ENCODE results near the gene NAP1L3.

Gene NAP1L3

DNA sequence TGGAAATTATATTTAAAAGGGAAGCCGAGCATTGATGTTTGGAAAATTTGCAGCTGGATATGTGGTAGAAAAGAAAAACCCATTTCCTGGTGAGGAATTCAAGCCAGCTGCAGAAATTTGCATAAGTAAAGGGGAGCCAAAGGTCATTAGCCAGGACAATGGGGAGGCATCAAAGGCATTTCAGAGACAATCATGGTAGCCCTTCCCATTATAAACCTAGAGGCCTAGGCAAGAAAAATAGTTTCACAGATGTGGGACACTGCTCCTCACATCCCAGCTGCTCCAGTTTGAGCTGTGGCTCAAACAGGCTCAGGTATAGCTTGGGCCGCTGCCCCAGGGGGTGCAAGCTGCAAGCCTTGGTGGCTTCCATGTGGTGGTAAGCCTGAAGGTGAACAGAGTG lies 35.8 kb downstream of the NAP1L3 start:
- TF ChIP-seq, protein P1, sequence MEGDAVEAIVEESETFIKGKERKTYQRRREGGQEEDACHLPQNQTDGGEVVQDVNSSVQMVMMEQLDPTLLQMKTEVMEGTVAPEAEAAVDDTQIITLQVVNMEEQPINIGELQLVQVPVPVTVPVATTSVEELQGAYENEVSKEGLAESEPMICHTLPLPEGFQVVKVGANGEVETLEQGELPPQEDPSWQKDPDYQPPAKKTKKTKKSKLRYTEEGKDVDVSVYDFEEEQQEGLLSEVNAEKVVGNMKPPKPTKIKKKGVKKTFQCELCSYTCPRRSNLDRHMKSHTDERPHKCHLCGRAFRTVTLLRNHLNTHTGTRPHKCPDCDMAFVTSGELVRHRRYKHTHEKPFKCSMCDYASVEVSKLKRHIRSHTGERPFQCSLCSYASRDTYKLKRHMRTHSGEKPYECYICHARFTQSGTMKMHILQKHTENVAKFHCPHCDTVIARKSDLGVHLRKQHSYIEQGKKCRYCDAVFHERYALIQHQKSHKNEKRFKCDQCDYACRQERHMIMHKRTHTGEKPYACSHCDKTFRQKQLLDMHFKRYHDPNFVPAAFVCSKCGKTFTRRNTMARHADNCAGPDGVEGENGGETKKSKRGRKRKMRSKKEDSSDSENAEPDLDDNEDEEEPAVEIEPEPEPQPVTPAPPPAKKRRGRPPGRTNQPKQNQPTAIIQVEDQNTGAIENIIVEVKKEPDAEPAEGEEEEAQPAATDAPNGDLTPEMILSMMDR (IDR thresholded peaks at IDR 0.05; ENCODE audit: low read depth, low read length), result no peak
- no peak for DNase-seq (ENCODE audit: extremely low read depth, low read depth)
